Measurements from ENCODE around the gene VSIG10L2. TPM values are rescaled to one million over a fixed set of nuclear protein-coding genes. Genes with fewer than 3 reads are reported as not detected.
A peak's percentile ranks its signal among the peaks of the same experiment; 100 is the strongest.
"Not testable (repeated sequence)": the region's sequence is repeated elsewhere in the genome, so short reads cannot be mapped to it uniquely, and the experiment has no call there.

The VSIG10L2 gene
- not detected for total RNA-seq
- long read RNA-seq = 0 reads

DNA sequence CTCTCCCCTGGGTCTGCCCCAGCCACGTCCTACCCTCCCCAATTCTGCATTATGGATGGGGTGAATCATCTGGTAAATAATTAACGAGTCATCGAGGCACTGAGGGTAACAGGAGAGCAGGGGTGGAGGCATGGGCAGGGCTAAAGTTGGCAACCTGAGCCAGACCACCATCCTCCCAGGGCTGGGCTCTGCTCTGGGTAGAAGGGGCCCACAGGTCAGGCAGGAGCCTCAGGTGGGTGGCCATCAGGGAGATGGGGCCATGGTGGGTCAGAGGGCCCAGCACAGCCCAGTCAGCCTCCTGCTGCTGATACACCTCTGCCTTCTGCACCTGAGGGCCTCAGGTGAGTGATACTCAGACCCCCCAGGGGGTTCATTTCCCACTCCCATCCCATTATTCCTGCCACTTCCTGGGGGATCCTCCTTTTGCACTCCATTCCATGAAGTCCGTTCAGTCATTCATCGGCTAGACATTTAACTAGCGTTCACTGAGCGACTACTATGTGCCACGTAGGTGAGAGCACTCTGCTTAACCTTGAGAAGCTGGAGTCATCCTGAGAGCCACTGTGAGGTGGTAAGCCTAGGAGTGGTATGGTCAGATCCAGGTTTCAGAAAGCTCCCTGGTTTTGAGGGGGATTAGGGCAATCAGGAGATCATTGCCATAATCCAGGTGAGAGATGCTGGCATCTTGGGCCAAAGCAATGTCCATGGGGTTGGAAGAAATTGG lies at the start of gene VSIG10L2:
Gene VSIG10L2 (plus strand): TSS at position 248 of the 724 bp plus-strand sequence. CDS start 12 bp downstream, at position 260.
- intact Hi-C loops (cut with DNase I, micrococcal nuclease) = no loop called here
- ATAC-seq (no peak), DNase-seq (no peak)

DNA sequence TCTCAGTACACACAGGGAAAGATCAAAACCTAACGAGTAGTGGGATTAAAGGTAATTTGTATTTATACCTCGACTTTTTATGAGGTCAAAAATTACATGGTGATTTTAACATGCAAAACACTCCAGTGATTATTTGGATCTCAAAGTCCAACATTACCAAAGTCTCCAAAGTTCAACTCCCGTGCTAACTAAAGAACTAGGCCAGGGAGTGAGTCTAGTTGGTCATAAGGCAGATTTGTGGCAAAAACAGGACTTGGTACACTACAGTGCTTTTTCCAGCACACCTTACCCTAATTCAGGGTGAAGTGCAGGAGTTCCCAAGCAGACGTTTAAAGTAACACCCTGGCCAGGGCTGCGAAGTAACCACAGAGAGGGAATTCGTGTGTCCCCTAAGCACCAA lies 44.0 kb upstream of the VSIG10L2 start:
- DNase-seq (no peak), ATAC-seq (no peak)
- intact Hi-C loops (cut with DNase I, micrococcal nuclease) = no loop called here

DNA sequence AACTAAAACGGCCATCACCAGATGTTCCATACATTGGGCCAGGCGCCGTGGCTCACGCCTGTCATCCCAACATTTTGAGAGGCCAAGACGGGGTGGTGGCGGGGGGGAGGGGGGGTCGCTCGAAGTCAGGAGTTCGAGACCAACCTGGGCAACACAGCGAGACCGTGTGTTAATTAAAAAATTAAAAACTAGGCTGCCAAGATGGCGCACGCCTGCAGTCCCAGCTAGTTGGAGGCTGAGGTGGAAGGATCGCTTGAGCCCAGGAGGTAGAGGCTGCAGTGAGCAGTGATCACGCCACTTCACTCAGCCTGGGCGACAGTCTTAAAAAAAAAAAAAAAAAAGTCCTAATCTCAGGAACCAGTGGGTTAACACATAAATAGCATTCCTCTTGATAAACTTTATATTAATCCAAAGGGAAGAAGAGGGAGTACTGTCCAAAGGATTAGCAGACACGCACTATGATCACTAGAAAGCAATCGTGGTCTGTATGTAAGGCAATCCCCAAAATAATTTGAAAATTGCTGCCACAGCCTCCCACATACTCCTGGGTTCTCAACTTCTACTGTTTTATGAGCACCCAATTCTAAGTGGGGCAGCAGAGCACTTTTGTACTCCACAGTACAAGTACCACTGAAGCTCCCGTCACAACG lies 43.4 kb upstream of the VSIG10L2 start:
- intact Hi-C loops (cut with DNase I, micrococcal nuclease) = no loop called here
- no peak for DNase-seq
- peak; percentile 26 for ATAC-seq

DNA sequence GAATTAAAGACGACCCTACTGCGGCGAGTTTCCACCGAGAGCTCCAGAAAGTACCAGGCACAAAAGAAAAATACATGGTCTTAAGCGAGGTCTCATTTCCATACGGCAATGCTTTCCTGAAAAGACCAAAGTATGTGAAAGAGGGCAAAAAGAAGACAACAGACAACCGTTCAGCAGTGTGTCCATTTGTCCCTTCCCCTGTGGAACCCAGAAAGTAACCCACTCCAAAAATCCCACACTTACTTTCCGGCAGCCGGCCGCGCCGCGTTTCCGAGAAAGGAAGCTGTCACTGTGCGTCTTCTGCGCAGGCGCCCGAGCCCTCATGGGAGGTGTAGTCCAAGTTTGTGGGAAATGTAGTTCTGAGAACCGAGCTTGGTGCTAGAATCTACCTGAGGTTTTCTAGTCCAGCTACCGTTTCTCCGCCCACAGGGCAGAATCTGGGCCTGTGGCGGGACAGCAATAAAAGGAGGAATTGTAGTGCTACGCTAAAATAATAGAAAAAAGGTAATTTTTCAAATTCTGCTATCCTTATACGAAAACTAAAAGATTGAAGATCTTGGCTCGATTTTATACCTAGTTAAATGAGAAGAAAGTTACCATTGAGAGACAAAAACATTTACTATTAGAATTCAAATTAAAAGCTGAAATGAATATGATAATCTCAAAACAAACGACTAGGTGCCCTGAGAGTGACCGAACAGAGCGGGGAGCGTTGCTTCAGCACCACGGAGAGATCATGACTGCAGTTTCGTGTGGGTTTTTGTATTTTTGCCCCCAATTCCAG lies 42.7 kb upstream of the VSIG10L2 start, which contains the start of gene PUS3:
Gene PUS3 (minus strand): TSS at position 280 of the 784 bp plus-strand sequence. CDS start 6,922 bp downstream, outside the sequence.
- intact Hi-C loops (cut with DNase I, micrococcal nuclease) = no loop called here
- DNase-seq (peak; percentile 90 to 95), ATAC-seq (peak; percentile 99)

DNA sequence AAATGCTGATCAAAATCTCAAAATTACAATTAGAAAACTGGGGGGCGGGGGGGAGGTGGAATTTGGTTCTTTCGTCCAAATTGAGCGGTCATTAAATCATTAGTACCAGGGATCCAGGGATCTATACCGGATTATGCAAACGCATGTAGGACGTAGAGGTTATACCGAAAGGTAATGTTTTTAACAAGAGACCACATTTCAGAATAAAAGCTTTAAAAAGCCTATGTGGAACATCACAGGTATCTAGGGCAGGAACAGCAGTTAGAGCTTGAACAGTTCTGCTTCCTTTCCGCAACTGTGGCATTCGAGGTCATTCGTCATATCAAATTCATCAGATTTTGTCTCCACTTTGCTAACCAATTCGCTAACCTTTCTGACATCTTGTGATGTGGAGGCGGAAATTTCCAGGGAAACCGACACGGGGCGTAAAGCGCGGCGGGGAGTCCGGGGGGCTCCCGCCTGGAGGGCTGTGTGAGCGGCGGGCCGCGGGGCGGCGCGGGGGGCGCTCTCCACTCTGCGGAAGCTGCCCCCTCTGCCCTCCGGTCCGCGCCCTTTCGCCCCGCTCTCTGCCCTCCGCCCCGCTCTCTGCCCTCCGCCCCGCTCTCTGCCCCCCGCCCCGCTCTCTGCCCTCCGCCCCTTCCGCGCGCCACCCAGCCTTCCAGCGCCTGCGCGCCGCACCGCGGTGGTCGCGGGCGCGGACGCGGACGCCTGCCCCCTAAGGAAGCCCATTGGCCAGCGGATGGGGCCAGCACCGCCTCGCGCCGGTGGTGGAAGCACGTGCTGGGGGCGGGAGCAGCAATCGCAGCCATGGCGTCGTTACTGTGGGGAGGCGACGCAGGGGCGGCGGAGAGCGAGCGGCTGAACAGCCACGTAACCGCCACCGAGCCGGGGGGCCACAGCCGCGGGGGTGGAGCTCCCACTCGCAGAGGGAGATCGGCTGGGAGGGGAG lies 41.9 kb upstream of the VSIG10L2 start, which contains the start of gene DDX25:
Gene DDX25 (plus strand): TSS at position 798 of the 949 bp plus-strand sequence. CDS start 10 bp downstream, at position 808.
- no peak for ATAC-seq
- intact Hi-C loops (cut with DNase I, micrococcal nuclease) = no loop called here
- no peak for DNase-seq

DNA sequence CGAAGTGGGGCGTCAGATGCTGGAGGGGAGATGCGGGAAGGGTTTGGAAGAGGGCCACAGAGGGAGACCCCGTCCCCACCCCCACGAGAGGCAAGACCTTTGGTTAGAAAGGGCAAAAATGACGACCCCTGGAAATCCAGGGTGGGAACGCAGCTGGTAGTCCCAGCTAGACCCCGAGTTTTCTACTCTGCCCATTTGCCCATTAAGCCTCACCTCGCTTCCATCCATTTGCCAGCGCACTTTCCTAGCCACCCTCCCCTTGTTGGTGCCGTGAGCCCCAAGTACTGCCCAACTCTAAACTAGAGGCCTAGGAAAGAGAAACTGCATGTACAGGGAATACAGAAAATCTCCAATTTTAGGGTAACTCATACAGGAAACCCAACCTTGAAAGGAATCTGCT lies 41.2 kb upstream of the VSIG10L2 start:
- ATAC-seq (no peak), DNase-seq (no peak)
- intact Hi-C loops (cut with DNase I, micrococcal nuclease) = no loop called here

DNA sequence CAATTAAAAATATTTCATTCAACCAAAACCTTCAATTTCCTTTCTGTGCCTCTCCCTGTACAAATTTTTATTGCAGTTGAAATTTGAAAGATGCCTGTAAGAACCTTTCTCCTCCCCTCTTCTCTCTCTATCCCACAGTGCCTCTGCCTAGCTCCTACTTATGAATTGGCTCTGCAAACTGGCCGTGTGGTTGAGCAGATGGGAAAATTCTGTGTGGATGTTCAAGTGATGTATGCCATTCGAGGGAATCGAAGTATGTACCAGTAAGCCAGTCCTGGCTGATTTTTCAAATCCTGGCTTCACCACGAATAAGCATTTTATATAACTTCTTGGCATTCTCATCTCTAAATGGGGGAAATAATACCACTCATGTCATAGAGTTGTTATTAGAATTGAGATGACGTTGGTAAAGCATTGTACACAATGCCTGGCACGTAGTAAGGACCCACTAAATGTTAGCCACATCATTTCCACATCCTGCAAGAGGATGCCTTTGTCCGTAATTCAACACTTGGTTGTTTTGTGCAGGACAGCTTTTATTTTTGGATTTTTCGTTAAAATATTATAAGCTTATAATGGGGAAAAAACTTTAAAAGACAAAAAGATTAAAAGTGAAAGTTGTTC lies 35.5 kb upstream of the VSIG10L2 start:
- ATAC-seq = no peak
- intact Hi-C loops (cut with DNase I, micrococcal nuclease) = no loop called here

DNA sequence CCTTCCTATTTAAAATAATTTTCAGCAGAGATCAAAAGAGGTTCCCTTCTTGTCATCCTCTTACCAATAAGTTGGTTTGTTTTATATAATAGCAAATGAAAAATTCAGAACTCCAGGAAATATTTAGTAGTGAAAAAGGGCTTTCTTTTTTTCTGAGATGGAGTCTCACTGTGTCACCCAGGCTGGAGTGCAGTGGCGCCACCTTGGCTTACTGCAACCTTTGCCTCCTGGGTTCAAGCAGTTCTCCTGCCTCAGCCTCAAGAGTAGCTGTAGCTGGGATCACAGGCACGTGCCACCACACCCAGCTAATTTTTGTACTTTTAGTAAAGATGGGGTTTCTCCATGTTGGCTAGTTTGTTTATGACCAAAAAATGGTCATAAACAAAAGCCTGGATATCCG lies 31.2 kb upstream of the VSIG10L2 start:
- intact Hi-C loops (cut with DNase I, micrococcal nuclease); DNase-seq; ATAC-seq: not testable (repeated sequence)

More for the DNA sequence above, 35.5 kb upstream of the VSIG10L2 start:
- DNase-seq = no peak

DNA sequence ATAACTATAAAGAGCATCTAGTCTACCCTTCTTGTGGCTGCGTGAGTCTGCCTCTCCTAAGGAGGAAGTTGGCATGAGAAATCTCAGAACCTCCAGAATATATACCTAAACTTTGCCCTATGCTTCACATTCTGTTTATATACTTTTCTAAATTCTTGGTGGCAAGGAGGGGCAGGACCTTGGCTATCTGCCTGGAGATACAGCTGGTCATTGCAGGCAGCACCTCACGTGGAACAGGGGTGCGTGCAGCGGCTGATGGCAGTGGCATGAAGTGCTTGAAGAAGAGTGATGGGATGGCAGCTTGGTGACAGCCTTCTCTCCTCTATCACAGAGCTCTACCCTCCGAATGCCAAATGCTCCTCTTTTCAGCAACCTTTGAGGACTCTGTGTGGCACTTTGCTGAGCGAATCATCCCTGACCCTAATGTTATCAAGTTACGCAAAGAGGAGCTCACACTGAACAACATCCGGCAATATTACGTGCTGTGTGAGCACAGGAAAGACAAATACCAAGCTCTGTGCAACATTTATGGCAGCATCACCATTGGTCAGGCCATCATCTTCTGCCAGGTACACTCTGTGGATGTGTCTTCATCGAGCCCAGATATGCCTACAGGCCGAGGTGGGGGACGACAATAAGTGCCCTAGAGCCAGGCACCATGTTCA lies 29.0 kb upstream of the VSIG10L2 start:
- ATAC-seq = peak; percentile 85
- peak; percentile 82 to 88 for DNase-seq
- intact Hi-C loops (cut with DNase I, micrococcal nuclease) = no loop called here

DNA sequence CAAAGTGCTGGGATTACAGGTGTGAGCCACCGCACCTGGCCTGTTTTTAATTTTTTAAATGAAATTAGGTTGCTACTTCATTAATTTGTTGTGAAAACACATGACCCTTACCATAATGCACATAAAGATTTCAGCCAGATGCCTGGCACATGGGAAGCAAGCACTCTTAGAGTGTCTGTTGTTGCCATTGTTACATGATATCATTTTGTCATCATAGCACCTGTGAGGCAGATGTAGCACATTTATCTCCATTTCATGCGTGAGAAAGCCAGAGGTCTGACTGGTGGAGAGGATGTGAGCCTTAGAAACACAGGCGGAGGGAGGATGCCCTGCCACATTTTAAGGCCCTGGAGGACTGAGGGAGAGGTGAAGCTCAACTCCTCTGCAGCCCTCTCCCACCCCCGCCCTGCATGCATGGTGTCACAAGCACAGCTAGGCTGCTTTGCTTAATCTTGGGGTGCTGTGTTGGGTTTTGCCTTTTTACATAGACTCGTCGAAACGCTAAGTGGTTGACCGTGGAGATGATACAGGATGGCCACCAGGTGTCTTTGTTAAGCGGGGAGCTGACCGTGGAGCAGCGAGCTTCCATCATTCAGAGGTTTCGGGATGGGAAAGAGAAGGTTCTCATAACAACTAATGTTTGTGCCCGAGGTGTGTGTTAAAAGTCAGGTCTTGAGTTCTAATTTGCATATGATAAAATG lies 27.6 kb upstream of the VSIG10L2 start:
- intact Hi-C loops (cut with DNase I, micrococcal nuclease) = no loop called here
- DNase-seq (no peak), ATAC-seq (no peak)

DNA sequence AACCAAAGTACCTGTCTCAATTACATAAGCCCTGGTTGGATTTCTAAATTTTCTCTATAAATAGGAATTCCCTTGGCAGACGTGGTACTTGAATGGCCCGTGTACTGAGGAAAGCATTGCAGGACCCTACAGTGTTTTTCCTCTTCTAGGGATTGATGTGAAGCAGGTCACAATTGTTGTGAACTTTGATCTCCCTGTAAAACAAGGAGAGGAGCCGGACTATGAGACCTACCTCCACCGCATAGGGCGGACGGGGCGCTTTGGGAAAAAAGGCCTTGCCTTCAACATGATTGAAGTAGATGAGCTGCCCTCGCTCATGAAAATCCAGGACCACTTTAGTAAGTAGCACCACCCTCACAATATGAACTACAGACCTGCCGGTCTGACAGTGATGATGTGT lies 24.8 kb upstream of the VSIG10L2 start:
- DNase-seq = no peak
- peak; percentile 33 for ATAC-seq
- intact Hi-C loops (cut with DNase I, micrococcal nuclease) = no loop called here

DNA sequence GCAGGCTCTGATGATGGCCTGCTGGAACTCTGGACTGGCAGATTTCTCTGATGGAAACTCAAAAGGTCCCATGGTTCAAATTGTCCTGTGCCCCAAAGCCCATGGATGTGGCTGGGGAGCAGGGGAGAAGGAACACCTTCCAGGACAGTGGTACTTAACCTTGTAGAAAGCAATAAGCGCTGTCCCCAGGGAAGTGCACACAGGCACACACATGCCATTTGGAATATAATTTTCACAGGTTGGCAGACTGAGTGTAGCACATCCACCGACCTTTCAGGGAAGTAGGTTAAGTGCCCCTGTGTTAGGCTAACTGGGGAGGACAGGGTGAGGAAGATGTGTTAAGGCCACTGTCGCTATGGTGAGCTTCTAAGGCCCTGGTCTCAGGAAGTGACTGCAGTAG lies 23.7 kb upstream of the VSIG10L2 start:
- DNase-seq = no peak
- ATAC-seq = no peak
- intact Hi-C loops (cut with DNase I, micrococcal nuclease) = loop anchor here in 1 of 2 donors (2.0 kb wide), 1 partner anchor 273 kb away; no protein-coding TSS in a partner anchor

DNA sequence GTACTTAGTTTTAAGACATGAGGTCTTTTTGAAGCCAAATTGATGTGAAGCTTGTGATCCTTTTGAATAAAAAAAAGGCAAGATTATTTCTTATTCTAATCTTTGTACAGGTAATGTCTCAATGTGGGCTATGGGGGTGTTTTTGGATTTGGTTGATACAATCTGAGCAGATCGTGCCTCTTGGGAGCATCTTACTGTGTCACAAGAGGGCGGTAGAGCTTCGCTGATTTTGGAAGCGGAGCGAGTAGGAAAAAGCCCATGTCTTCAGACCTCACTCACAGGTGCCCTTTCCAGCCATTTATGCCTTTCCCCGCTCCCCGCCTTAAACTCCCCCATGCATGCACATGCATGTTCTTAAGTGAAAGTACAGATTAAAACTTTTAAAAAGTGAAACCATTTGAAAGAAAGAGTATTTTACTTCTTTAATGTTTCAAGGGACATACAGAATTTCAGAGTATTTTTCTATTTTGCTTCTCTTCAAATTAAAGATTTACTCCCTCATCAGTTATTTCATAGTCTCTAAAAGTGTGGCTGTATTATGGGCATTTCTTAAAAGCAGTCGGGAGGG lies 22.7 kb upstream of the VSIG10L2 start:
- peak; percentile 43 for ATAC-seq
- intact Hi-C loops (cut with DNase I, micrococcal nuclease) = loop anchor here in 1 of 2 donors (2.0 kb wide), 1 partner anchor 272 kb away; no protein-coding TSS in a partner anchor

DNA sequence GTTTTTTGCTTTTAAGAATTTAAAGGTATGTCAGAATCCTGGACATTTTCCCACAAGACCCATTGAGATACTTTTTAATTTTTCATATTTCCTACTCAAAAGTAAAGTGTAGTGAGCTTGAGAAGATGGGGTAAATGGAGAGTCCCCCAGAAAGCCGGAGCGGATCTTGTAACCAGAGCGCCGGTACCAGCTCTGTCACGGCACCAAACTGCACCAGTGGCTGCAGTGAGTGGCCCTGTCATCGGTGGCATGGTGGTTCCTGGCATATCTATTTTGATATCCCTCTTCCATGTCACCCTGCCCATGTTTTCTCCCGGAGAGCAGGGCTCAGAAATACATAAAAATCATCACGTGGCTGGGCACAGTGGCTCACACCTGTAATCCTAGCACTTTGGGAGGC lies 22.2 kb upstream of the VSIG10L2 start:
- DNase-seq (no peak), ATAC-seq (no peak)
- intact Hi-C loops (cut with DNase I, micrococcal nuclease) = loop anchor here in 1 of 2 donors (2.0 kb wide), 1 partner anchor 271 kb away; no protein-coding TSS in a partner anchor

More for the DNA sequence above, 22.7 kb upstream of the VSIG10L2 start:
- DNase-seq = peak; percentile 58 to 70

DNA sequence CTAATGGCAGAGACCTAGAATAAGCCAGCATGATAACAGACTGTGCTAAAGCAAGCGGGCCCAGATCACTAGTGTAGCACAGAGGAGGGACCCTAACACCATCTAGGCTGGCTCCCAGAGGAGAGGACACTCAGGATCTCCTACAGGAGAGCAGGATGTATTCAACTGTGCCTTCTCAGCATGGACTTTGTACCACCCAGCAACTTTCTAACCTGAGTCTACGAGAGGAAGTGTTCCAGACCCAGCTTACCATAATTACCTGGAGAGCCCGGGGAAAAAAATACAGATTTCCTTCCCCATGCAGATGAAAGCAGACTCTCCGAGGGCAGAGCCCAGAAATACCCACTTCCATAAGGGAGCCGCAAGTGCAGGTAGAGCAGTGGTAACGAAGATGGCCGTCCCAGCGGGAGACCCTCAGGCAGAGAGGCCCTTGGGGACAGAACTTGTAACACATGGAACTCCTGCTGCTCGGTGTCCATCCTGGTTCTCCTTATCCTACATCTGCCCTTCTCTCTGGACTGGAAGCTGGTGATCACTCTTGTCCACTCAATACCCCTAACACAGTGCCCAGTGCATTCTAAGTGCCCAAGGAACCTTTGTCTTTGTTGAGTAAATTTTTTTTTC lies 21.3 kb upstream of the VSIG10L2 start:
- intact Hi-C loops (cut with DNase I, micrococcal nuclease) = loop anchor here in 1 of 2 donors (5.0 kb wide), 1 partner anchor 263 kb away; no protein-coding TSS in a partner anchor
- ATAC-seq = peak; percentile 66
- no peak for DNase-seq

All from left colon (tissue), 2 donors.